ENCODE data around the gene PPM1A.

GRCh38 chr14:60287452-60287851 is 38.4 kb downstream of the PPM1A start:
- TF ChIP-seq, protein P1, sequence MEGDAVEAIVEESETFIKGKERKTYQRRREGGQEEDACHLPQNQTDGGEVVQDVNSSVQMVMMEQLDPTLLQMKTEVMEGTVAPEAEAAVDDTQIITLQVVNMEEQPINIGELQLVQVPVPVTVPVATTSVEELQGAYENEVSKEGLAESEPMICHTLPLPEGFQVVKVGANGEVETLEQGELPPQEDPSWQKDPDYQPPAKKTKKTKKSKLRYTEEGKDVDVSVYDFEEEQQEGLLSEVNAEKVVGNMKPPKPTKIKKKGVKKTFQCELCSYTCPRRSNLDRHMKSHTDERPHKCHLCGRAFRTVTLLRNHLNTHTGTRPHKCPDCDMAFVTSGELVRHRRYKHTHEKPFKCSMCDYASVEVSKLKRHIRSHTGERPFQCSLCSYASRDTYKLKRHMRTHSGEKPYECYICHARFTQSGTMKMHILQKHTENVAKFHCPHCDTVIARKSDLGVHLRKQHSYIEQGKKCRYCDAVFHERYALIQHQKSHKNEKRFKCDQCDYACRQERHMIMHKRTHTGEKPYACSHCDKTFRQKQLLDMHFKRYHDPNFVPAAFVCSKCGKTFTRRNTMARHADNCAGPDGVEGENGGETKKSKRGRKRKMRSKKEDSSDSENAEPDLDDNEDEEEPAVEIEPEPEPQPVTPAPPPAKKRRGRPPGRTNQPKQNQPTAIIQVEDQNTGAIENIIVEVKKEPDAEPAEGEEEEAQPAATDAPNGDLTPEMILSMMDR (IDR thresholded peaks at IDR 0.05): no peak
- no peak for TF ChIP-seq POLR2A (IDR thresholded peaks at IDR 0.05)
